Activated T-helper 17 cell treated with anti-CD3 and anti-CD28 coated beads, Interleukin-2, amount 50 U/mL, for 72 hours (primary cell): Measurements from ENCODE around the gene CD58. TPM values are rescaled to one million over a fixed set of nuclear protein-coding genes. Genes with fewer than 3 reads are reported as not detected.
A peak's percentile ranks its signal among the peaks of the same experiment; 100 is the strongest.

Source experiments
- ATAC-seq: fragments of 150-1000 bp; cut with Tn5 transposase; replicated peaks from 2 replicates; pipeline ENCODE4 v1.10.0; 2021; ENCODE audit warnings: mild to moderate bottlenecking, moderate library complexity
- H3K27ac Mint-ChIP-seq: one replicate; pipeline ENCODE4 v1.8.0; 2022; ENCODE audit warnings: mixed read lengths
- H3K27me3 Mint-ChIP-seq: one replicate; pipeline ENCODE4 v1.8.0; 2022; ENCODE audit warnings: mixed read lengths
- H3K36me3 Mint-ChIP-seq: one replicate; pipeline ENCODE4 v1.8.0; 2022; ENCODE audit warnings: low read depth, mild to moderate bottlenecking, mixed read lengths
- H3K4me1 Mint-ChIP-seq: one replicate; pipeline ENCODE4 v1.8.0; 2022; ENCODE audit warnings: mixed read lengths
- H3K4me3 Mint-ChIP-seq: one replicate; pipeline ENCODE4 v1.8.0; 2022; ENCODE audit warnings: mild to moderate bottlenecking, mixed read lengths
- H3K9me3 Mint-ChIP-seq: one replicate; pipeline ENCODE4 v1.8.0; 2022; ENCODE audit warnings: mixed read lengths
- total RNA-seq, 2 donors: library from RNA; stranded (reverse); gene quantifications; one replicate each; pipeline ENCODE4 v1.2.3, GENCODE V29; 2022

The CD58 gene
- total RNA-seq, 2 donors from 2014 or later = 36.8 to 40.5 TPM

GRCh38 chr1:116494353-116494692 is 76.5 kb downstream of the CD58 start:
- Mint-ChIP-seq H3K27me3 (no peaks in the 10 kb centered on the region), H3K4me1 (peaks cover 6% of the 10 kb centered on the region), H3K27ac (no peak overlapping the region), H3K36me3 (no peaks in the 10 kb centered on the region), H3K9me3 (no peaks in the 10 kb centered on the region), H3K4me3 (no peak overlapping the region)
- ATAC-seq = no peak

GRCh38 chr1:116493484-116494352 is 77.1 kb downstream of the CD58 start:
- Mint-ChIP-seq H3K27ac (no peak overlapping the region), H3K4me3 (no peak overlapping the region), H3K9me3 (no peaks in the 10 kb centered on the region), H3K36me3 (no peaks in the 10 kb centered on the region), H3K4me1 (peaks cover 12% of the 10 kb centered on the region), H3K27me3 (no peaks in the 10 kb centered on the region)
- ATAC-seq = no peak

DNA sequence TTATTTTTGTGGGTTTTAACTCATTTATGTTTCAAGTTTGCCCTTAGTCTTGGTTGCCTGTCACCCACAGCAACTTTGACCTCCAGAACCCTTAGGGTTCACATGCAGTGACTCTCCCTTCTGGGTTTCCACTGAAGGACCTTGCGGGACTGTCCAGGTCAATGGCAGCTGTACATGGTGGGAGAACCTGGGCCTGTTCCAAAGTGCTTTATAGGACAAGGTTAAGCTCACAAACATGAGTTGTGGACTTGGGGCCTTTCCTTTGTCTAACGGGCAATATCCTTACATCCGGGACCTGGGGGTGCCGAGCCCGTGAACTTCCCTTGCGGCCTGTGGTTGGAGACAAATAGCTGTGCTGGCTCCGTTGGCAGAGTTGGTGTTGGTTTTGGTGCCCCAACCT is 77.8 kb downstream of the CD58 start:
- Mint-ChIP-seq H3K36me3 (no peaks in the 10 kb centered on the region), H3K4me3 (no peak overlapping the region), H3K9me3 (no peaks in the 10 kb centered on the region), H3K27me3 (no peaks in the 10 kb centered on the region), H3K27ac (no peak overlapping the region), H3K4me1 (peaks cover 13% of the 10 kb centered on the region)
- no peak for ATAC-seq

GRCh38 chr1:116492358-116492811 is 78.4 kb downstream of the CD58 start:
- no peak for ATAC-seq
- H3K4me1 Mint-ChIP-seq = peaks cover 13% of the 10 kb centered on the region
- H3K4me3 Mint-ChIP-seq = no peak overlapping the region
- no peaks in the 10 kb centered on the region for H3K9me3 Mint-ChIP-seq
- no peaks in the 10 kb centered on the region for H3K27me3 Mint-ChIP-seq
- no peaks in the 10 kb centered on the region for H3K36me3 Mint-ChIP-seq
- H3K27ac Mint-ChIP-seq = no peak overlapping the region

- no peak overlapping the region for H3K27ac Mint-ChIP-seq
- no peak for ATAC-seq
- no peaks in the 10 kb centered on the region for H3K9me3 Mint-ChIP-seq
- peaks cover 12% of the 10 kb centered on the region for H3K4me1 Mint-ChIP-seq
- no peak overlapping the region for H3K4me3 Mint-ChIP-seq
- no peaks in the 10 kb centered on the region for H3K27me3 Mint-ChIP-seq
- no peaks in the 10 kb centered on the region for H3K36me3 Mint-ChIP-seq
Observed at GRCh38 chr1:116491700-116492357, 79.0 kb downstream of the CD58 start.

GRCh38 chr1:116490588-116490987 is 80.2 kb downstream of the CD58 start:
- Mint-ChIP-seq H3K36me3 (no peaks in the 10 kb centered on the region), H3K4me3 (no peak overlapping the region), H3K27me3 (no peaks in the 10 kb centered on the region), H3K9me3 (no peaks in the 10 kb centered on the region), H3K27ac (no peak overlapping the region), H3K4me1 (peaks cover 8% of the 10 kb centered on the region)
- no peak for ATAC-seq

GRCh38 chr1:116489231-116489697 is 81.6 kb downstream of the CD58 start:
- peaks cover 8% of the 10 kb centered on the region for H3K4me1 Mint-ChIP-seq
- no peak overlapping the region for H3K4me3 Mint-ChIP-seq
- ATAC-seq = peak; percentile 59
- H3K9me3 Mint-ChIP-seq = no peaks in the 10 kb centered on the region
- H3K27ac Mint-ChIP-seq = no peak overlapping the region
- no peaks in the 10 kb centered on the region for H3K36me3 Mint-ChIP-seq
- no peaks in the 10 kb centered on the region for H3K27me3 Mint-ChIP-seq

GRCh38 chr1:116488071-116488470 is 82.8 kb downstream of the CD58 start:
- no peaks in the 10 kb centered on the region for H3K27me3 Mint-ChIP-seq
- no peaks in the 10 kb centered on the region for H3K36me3 Mint-ChIP-seq
- peaks cover 8% of the 10 kb centered on the region for H3K4me1 Mint-ChIP-seq
- H3K27ac Mint-ChIP-seq = no peak overlapping the region
- no peak overlapping the region for H3K4me3 Mint-ChIP-seq
- no peaks in the 10 kb centered on the region for H3K9me3 Mint-ChIP-seq
- ATAC-seq = no peak

- no peak for ATAC-seq
- no peaks in the 10 kb centered on the region for H3K27me3 Mint-ChIP-seq
- no peaks in the 10 kb centered on the region for H3K9me3 Mint-ChIP-seq
- H3K27ac Mint-ChIP-seq = no peak overlapping the region
- peaks cover 8% of the 10 kb centered on the region for H3K4me1 Mint-ChIP-seq
- H3K4me3 Mint-ChIP-seq = no peak overlapping the region
- H3K36me3 Mint-ChIP-seq = no peaks in the 10 kb centered on the region
Observed at GRCh38 chr1:116487583-116487982, 83.2 kb downstream of the CD58 start.

GRCh38 chr1:116487031-116487430 is 83.8 kb downstream of the CD58 start:
- Mint-ChIP-seq H3K27ac (no peak overlapping the region), H3K4me1 (peaks cover 8% of the 10 kb centered on the region), H3K27me3 (no peaks in the 10 kb centered on the region), H3K36me3 (no peaks in the 10 kb centered on the region), H3K9me3 (no peaks in the 10 kb centered on the region), H3K4me3 (no peak overlapping the region)
- ATAC-seq = no peak

- Mint-ChIP-seq H3K4me1 (peaks cover 8% of the 10 kb centered on the region), H3K36me3 (no peaks in the 10 kb centered on the region), H3K27me3 (no peaks in the 10 kb centered on the region), H3K4me3 (no peak overlapping the region), H3K9me3 (no peaks in the 10 kb centered on the region), H3K27ac (no peak overlapping the region)
- ATAC-seq = no peak
Observed at GRCh38 chr1:116486424-116486823, 84.4 kb downstream of the CD58 start.

GRCh38 chr1:116485976-116486375 is 84.8 kb downstream of the CD58 start:
- no peaks in the 10 kb centered on the region for H3K27me3 Mint-ChIP-seq
- H3K36me3 Mint-ChIP-seq = no peaks in the 10 kb centered on the region
- ATAC-seq = no peak
- no peak overlapping the region for H3K27ac Mint-ChIP-seq
- H3K4me1 Mint-ChIP-seq = peaks cover 8% of the 10 kb centered on the region
- no peaks in the 10 kb centered on the region for H3K9me3 Mint-ChIP-seq
- H3K4me3 Mint-ChIP-seq = no peak overlapping the region

GRCh38 chr1:116485071-116485735 is 85.6 kb downstream of the CD58 start:
- no peak overlapping the region for H3K27ac Mint-ChIP-seq
- H3K27me3 Mint-ChIP-seq = no peaks in the 10 kb centered on the region
- H3K36me3 Mint-ChIP-seq = no peaks in the 10 kb centered on the region
- no peak overlapping the region for H3K4me3 Mint-ChIP-seq
- H3K4me1 Mint-ChIP-seq = peaks cover 8% of the 10 kb centered on the region
- peak; percentile 95 for ATAC-seq
- H3K9me3 Mint-ChIP-seq = no peaks in the 10 kb centered on the region

DNA sequence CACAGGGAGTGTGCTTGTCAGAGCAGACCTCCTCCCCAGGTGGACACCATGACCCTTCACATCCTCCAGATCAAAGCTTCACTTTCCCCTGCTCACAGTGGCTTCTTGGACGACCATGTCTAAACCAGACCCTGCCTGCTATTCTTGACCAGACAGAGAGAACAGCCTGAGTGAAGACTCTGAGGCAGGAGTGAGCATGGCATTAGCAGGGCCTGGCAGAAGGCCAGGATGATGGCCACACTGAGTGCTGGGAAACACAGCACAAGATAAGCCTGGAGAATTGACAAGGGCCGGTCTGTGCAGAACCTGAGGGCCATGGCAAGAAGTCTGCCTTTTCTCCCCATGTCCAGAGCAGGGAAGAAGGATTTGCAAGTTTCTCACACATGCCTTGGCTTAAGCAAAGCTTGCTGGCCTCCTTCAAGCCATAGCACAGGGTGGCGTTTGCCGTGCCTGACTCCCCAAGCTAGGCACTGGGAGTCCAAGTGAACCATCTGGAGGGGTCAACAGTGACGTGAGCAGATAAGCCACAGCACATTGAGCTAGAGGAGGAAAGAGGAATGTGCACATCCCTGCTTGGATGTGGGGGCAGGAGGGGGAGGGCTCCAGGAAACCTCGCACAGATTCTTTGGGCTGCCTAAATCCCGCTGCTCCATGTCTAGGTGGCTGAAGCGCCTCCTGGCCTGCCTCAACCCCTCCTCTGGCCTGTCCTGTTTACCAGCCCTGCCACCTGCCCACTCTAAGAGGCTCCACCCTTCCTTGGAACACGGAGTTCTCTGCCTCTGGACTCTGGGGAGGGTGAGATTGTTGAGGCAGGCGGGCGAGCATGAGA is 87.1 kb downstream of the CD58 start:
- H3K36me3 Mint-ChIP-seq = no peaks in the 10 kb centered on the region
- no peak overlapping the region for H3K27ac Mint-ChIP-seq
- peaks cover under 1% of the 10 kb centered on the region for H3K4me1 Mint-ChIP-seq
- no peak overlapping the region for H3K4me3 Mint-ChIP-seq
- no peaks in the 10 kb centered on the region for H3K27me3 Mint-ChIP-seq
- H3K9me3 Mint-ChIP-seq = no peaks in the 10 kb centered on the region
- no peak for ATAC-seq
